Loucy (cell line): ENCODE results near the gene CGREF1.

Experiments
- EZH2phosphoT487 ChIP-seq: fragments of 200-600 bp; IDR thresholded peaks from 2 replicates; pipeline ENCODE4 v1.6.1; 2018; ENCODE audit warnings: antibody characterized with exemption, mild to moderate bottlenecking, moderate library complexity, borderline replicate concordance
- TF ChIP-seq, protein P1 (sequence below): fragments of 200-600 bp; sonication (generic); conservative IDR thresholded peaks from 2 replicates; pipeline ENCODE4 v1.5.1; 2014; ENCODE audit warnings: mild to moderate bottlenecking, antibody characterized with exemption, low read length

DNA sequence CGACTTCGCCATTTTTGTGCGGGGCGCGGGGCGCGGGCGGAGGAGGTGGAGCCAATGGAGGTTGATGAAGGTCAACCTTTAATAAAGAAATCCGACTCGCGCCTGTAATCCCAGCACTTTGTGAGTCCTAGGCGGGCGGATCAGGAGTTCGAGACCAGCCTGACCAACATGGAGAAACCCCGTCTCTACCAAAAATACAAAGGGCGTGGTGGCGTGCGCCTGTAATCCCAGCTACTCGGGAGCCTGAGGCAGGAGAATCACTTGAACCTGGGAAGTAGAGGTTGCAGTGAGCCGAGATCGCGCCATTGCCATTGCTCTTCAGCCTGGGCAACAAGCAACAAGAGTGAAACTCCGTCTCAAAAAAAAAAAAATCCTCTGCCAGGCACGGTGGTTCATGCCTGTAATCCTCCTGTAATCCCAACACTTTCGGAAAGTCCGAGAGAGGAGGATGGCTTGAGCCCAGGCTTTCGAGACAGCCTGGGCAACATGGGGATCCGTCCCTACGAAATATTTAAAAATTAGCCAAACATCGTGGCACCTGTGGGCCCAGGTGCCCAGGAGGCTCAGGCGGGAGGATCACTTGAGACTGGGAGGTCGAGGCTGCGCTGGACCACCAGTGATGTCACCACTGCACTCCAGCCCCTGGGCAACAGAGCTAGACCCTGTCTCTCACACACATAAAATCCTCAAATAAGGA is 16.0 kb upstream of the CGREF1 start:
- TF ChIP-seq, protein P1, sequence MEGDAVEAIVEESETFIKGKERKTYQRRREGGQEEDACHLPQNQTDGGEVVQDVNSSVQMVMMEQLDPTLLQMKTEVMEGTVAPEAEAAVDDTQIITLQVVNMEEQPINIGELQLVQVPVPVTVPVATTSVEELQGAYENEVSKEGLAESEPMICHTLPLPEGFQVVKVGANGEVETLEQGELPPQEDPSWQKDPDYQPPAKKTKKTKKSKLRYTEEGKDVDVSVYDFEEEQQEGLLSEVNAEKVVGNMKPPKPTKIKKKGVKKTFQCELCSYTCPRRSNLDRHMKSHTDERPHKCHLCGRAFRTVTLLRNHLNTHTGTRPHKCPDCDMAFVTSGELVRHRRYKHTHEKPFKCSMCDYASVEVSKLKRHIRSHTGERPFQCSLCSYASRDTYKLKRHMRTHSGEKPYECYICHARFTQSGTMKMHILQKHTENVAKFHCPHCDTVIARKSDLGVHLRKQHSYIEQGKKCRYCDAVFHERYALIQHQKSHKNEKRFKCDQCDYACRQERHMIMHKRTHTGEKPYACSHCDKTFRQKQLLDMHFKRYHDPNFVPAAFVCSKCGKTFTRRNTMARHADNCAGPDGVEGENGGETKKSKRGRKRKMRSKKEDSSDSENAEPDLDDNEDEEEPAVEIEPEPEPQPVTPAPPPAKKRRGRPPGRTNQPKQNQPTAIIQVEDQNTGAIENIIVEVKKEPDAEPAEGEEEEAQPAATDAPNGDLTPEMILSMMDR, result no peak
- TF ChIP-seq EZH2phosphoT487, result no peak
